Esophagus muscularis mucosa (tissue), 4 donors: ENCODE data around the gene CTDSP1.

Source experiments
- CTCF ChIP-seq, 3 experiments: fragments of 200-600 bp in 2 of 3; fragments of 450-650 bp in 1 of 3; sonication (generic) in 2 of 3; IDR thresholded peaks; one replicate each; pipeline ENCODE4 v1.5.1; 2017 to 2019; ENCODE audit warnings: antibody characterized with exemption in 3 of 3, mild to moderate bottlenecking in 2 of 3, moderate library complexity in 1 of 3
- EP300 ChIP-seq: sonication (generic); formaldehyde crosslinking; IDR thresholded peaks from one replicate; pipeline ENCODE4 v1.6.1; 2017; ENCODE audit warnings: antibody characterized with exemption
- POLR2A ChIP-seq: fragments of 450-650 bp; IDR thresholded peaks from one replicate; pipeline ENCODE4 v1.6.1; 2017; ENCODE audit warnings: antibody characterized with exemption, moderate library complexity, mild to moderate bottlenecking, low read depth
- POLR2AphosphoS5 ChIP-seq, 2 donors: sonication (generic); formaldehyde crosslinking; IDR thresholded peaks; one replicate each; pipeline ENCODE4 v1.6.1; 2017; ENCODE audit warnings: antibody characterized with exemption in 2 of 2

- TF ChIP-seq CTCF (IDR thresholded peaks at IDR 0.05), result no peak
- no peak for TF ChIP-seq POLR2A
- TF ChIP-seq EP300, result no peak
- no peak for TF ChIP-seq POLR2AphosphoS5 (IDR thresholded peaks at IDR 0.05)
Observed at GRCh38 chr2:218405746-218406208, 6.1 kb downstream of the CTDSP1 start.
